NCI-H2081 (cell line): ENCODE measurements around the gene LCA5L.
A peak's percentile ranks its signal among the peaks of the same experiment; 100 is the strongest.

Experiments
- DNase-seq, 2 experiments: peaks; one replicate each; lab custom pipeline; 2025; lab: John Stamatoyannopoulos, UW

LCA5L gene

DNA sequence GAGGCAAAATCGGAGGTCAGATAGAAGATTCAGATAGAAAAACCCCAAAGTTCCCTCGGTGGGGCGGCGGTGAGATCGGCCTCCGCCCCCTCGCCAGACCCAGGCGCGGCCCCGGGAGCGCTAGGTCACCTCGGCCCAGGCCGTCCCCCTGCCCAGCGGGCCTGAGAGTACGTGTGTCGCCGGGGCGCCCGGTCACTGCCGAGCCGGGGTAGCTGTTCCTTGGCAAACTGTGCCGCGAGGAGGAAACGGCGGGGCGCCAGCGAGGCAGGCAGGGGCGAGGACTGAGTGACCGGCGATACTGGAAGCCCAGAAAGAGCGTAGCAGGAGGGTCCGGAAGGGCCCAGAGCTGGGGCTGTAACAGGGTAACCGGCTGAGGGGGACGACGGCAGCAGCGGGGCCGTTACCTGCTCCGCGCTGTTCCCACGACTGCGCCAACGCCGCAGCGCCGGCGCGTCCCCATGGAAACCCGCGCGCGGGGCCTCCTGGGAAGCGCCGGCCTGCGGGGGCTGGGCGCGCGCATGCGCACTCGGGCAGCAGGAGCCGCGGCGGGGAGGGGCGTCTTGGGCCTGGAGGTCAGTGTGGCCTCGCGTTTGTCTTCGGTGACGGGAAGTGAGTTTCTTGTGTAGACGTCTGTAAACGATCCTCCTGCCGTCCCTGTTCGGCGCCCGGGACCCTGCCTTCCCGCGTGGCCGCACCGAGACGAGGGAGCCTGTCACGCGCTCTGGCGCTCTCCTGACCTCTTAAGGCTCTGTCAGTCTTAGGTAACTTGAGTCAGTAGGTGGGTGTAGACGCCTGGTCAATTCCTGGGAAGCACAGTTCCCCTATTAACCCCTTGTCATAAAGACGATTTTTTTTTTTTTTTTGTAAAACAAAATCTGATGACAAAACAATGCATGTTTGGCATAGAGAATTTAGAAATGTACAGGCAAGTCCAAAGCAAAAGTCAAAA lies at the start of gene LCA5L:
Gene LCA5L (minus strand): TSS at position 458 of the 949 bp plus-strand sequence. CDS start 17,285 bp downstream, outside the sequence.
- DNase-seq, result peak; percentile 80 to 83

DNA sequence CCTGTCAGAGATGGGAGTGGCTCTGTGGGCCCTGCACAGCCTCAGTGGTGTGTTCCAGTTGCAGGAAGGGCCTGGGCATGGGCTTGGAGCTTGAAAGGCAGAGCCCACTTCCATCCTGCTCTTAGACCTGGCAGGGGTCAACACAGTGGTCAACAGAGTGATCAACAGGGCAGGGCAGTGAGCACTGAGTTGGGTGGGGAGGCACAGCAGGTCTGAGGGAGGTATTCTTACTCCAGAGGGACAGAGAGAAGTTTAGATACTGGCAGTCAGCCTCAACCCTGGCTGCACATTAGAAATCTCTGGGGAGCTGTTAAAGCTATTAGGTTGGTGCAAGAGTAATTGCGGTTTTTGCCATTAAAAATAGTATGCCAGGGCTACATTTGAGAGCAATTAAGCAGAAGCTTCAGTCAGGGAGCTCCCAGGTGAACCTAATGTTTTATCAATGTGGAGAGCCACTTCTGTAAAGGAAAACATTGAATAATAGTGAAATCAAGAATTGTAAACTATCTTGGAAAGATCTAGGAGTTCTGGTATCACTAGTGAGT lies 43.9 kb upstream of the LCA5L start:
- no peak for DNase-seq

DNA sequence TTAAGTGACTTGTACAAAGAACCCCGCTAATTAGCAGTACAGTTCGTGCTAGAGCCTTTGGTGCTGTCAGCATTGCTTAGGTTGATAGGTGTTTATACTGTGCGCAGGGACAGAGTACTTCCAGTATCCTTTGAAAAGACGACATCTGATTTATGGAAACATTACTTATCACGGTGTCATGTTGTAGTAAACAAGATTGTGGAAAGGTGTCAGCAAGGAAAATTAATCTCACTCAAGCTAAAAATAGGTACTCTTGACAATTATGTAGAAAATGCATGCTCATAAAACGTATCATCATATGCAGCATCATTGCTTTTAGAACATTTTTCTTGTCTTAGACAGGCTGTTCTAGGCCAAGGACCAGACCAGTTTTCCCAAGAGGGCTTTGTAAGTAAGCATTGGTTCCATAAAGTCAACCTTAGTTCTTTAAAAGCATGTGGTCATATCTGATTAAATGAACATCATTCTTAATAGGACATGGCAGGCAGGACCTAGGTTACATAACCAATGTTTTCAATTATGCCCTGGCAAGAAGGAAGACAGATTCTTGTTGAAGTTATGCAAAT lies 39.2 kb upstream of the LCA5L start:
- DNase-seq, result no peak

DNA sequence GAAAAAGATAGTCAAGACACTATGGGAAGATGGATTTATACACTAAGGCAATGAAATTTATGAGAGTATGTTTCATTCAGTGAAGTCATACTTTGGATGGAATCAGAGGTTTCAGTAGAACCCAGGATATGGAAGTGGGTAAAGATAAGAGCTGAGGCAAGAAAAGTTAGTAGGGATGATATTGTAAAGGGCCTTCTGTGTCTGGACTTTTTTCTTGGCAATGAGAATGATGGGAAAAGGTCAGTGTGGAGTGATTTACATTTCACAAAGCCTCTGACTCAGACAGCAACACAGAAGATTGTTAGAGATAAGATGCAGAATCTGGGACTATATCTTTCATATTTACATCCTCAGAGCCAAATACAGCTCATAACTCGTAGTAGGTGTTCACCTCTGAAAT lies 38.3 kb upstream of the LCA5L start:
- DNase-seq, result no peak

DNA sequence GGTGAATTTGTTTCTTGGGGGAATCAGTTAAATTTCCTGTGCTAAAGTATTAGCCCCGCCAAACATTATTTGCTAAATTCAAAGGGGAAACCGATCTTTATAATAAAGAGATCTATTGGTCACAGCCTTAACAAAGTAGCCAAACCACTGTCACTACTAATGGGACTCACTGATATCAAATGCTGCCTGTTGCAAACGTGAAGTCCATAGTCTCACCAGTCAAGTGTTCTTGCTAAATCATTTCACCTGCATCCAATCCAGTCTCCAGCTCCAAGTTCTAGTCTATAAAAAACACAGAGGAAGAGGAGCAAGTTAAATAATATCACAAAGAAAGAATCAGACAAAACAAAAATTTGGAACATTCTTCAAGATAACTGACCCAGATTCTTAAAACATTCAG lies 36.3 kb upstream of the LCA5L start:
- DNase-seq, result no peak

DNA sequence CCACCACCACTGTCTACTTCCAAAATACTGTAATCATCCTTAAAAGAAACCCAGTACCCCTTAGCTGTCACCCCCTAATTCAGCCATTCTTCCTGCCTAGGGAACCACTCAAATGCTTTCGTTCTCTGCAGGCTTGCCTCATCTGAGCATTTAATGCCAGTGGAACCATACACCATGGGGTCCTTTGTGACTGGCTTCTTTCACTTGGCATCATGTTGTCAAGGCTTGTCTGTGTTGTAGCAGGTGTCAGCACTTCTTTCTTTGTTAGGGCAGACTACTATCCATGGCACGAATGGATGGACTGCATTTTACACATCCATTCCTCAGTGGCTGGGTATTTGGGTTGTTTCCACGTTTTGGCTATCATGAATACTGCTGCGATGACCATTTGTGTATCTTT lies 34.7 kb upstream of the LCA5L start:
- DNase-seq, result no peak

DNA sequence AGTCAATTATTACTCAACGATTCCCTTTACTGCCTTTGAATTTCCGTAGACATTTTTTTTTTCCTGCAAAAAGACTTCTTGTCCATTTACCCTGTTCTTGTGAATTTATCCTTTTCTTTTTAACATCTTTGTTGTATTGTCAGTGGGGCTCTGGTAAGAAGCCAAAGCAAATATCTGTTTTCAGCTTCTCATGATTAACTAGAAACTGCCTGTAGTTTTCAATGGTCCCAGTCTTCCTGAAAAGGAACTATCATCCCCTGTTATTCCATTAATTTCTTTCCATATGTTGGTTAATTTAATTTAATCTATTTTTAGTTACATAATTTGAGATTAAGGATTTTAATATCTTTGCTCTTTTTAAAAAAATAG lies 34.2 kb upstream of the LCA5L start:
- DNase-seq, result no peak

DNA sequence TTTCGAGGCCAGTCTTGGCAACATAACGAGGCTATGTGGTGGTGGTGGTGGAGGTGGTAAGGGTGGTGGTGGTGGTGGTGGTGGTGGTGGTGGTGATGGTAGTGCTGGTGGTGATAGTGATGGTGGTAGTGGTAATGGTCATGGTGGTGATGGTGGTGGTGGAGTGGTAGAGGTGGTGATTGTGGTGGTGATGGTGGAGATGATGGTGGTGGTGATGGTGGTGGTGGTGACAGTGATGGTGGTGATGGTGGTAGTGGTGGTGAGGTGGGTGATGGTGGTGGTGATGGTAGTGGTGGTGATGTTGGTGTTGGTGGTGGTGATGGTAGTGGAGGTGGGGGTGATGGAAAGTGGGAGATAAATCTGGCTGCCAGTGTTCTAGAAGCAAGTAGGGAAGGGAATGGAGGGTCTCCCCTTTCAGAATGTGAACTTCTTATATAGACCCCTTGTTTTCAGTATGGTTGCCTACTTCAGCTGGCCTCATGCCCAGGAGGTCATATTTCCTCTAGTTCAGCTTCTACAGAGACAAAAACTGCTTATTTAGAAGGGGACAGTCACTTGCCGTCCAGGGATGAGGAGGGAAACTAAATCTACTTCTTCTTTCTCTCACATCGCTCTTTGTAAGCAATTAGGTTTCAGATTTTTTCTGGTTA lies 33.7 kb upstream of the LCA5L start:
- DNase-seq, result no peak

DNA sequence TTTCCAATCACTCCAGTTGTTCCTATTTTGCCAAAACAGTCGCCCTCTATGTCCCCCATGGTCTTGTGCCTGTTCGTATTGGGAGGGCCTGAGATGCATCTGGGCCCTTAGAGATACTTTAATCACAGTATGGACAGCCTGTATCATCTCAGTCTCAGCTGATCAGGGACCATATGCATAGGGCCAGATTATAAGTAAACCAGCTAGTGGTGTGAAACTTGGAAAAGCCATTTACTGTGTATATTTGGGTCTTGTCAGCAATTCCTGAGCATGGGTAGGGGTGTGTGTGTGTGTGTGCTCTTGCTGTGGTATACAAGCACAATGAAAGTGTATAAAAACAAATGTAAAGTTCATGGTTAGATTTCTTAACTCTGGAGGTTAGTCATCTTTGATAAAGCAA lies 29.0 kb upstream of the LCA5L start:
- DNase-seq, result no peak

DNA sequence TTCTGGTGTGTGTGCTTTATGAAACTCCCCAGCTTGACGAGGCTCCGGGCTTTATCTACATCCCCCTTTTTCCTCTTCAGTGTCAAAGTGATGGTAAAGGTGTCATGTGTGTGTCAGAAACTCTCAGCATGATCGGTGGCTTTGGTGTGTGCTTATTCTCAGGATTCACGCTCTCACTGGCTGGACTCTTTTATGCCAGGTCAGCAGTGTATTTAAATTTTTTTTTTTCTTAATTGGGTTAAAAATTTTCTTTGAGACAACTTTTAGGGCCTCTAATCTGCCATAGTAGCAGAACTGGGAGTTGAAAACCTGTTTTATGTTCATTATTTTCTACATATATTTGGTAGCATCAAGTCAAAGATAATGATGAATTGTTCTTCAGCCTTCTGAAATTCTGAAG lies 27.2 kb upstream of the LCA5L start:
- no peak for DNase-seq

DNA sequence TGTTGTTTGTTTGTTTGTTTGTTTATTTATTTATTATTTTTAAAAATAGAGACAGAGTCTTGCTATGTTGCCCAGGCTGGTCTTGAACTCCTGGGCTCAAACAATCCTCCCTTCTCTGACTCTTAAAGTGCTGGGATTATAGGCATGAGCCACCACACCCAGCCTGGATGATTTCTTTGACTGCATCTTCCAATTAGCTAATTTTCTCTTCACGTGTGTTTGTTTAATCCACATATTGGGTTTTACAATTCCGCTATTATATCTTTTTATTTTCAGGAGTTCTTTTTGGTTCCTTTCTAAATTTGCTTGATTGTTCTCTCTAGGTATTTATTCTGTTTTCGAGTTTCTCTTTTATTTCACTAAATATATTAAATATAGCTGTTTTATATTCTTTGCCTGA lies 26.0 kb upstream of the LCA5L start:
- DNase-seq, result no peak

DNA sequence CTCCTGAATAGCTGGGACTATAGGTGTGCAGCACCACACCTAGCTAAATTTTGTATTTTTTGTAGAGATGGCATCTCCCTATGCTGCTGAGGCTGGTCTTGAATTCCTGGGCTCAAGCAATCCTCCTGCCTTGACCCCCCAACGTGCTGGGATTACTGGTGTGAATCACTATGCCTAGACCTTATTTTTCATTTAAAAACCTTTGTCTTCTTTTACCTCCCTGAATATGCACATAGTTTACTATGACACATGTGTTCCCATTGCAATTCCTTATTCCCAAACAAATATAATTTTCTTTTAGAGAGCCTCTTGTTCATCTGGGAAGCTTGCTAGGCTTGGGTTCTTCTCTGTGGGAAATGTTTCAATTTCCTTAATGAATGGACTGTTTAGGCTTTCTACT lies 23.0 kb upstream of the LCA5L start:
- DNase-seq, result no peak

DNA sequence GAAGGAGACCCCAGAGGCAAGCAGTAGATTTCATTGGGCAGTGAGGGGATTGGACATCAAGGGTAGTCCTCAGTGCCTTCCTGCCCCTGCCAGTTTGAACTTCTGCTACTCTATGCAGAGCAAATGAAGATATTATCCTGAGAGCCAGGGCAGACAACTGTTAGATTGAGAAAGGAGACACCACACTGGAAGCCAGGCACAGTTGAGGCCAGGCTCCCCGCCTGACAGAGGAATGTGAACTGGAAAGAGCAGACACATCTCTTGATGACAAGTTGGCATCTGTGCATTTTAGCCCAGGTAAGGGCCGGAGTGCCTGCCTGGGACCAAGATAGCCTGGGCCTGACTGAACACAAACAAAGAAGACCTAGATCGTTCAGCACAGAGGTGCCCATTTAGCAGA lies 22.2 kb upstream of the LCA5L start:
- DNase-seq, result no peak

DNA sequence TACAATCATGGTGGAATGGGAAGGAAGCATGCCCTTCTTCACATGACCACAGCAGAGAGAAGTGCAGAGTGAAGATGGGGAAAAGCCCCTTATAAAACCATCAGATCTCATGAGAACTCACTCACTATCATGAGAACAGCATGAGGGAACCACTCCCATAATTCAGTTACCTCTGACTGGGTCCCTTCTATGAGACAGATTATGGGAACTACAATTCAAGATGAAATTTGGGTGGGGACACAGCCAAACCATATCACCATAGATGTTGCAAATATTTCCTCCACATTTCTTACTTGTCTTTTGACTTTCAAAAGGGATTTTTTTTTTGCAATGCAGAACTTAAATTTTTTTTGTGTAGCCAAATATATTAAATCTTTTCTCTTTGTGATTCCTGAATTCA lies 21.0 kb upstream of the LCA5L start:
- DNase-seq, result no peak

DNA sequence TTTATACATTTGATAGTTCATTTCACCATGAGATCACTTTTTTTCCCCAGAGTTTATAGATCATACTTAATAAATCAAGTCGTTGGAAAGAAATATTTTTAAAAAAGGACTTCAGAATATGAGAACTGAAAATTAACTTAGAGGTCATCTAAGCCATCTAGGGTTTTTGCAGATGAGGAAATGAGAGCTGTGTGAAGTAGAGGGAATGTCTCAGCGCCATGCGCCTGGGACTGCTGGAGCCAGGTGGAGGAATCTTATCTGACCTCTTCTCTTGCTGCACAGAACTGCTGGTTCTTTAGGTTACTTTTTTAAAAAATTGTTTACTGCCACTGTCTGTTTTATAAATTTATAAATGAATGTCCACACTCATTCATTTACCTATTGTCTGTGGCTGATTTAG lies 17.7 kb upstream of the LCA5L start:
- DNase-seq, result no peak

DNA sequence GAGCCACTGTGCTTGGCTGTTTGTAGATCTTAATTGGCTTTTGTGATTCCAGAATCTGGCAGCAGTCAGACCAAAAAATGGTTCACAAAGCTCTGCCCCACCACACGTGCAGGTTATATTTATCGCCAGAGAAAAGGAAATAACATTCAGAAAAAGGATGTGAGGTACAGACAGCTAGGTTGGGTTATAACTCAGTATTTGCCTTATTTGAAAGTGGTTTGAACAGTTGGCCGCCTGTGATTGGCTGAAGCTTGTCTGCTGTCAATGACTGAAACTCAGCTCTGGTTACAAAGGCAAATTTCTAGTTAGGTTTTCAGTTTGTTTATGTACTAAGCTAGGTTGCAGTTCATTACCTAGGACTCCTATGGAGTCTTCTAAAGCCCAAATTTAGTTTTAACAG lies 15.8 kb upstream of the LCA5L start:
- no peak for DNase-seq

DNA sequence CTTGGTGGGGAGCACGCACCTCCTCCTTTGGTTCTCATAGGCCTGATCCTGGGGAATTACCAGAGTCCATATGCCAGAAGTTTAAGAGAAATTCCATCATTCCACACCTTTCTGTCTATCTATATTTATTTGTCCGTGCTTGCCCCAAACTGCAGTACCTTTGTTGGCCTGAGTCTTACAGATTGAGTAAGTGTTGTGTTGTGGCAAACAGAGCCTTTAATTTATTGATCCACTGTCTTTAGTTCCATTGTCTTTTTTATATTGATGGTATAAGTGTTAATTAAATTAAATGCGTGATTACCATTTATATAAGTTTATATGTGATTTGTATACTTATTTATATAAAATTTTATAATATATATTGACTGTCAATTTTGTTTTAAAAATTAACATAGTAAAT lies 11.1 kb upstream of the LCA5L start:
- no peak for DNase-seq

DNA sequence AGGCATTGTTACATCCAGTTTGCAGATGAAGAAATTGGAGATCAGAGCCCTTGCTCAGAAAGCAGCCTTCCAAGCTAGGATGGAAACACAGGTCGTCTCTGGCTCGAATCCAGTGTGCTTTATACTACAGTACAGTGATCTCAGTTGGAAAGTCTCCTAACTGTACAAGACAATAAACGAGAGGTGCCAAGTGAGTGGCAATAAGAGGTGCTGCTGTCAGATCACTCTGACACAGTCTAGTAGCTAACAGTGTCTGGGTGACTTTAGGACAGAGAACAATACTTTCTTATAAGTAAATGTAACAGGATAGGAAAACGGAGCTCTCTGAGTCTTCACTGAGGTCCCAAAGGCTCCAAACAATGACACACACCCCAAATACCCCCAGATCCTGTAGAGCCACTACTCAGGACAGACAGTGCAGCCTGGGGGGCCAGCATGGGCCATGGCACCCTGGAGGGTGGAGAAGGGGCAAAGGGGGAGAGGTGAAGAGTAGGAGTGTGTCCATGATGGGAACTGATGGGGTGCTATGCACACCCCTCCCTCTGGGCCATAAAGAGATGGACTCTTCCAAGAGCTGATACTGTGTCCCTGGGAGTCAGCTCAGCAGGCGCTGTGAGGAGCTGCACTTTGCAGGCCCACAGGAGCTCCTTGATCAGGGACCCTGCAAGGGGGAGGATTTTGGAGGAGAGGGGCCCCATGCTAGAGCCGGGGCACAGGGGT lies 9.5 kb upstream of the LCA5L start:
- no peak for DNase-seq

DNA sequence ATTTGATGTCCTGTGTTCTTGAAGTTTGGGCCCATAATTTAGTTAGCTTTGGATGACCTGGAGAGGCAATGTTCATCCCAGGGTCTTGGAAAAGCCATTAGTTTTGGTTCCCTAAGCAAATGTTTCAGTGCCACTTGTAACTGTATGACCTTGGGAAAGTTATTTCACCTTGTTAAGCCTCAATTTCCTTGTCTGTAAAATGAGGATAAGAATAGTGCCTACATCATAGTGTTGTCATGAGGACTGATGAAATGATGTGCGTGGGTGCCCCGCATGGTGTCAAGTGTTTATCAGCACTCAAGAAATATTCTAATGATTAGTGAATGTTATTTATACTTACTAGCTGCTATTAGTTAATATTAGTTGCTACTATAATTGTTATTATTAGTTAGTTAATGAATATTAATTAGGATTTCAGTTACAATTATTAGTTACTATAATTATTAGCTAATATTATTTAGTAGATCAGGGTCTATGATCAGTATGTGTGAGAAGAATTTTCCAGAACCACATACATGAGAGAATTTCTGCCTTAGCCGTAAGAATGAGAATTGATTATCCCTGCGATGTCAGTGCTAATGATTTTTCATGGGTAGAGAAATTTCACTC lies 8.1 kb upstream of the LCA5L start:
- DNase-seq, result no peak

DNA sequence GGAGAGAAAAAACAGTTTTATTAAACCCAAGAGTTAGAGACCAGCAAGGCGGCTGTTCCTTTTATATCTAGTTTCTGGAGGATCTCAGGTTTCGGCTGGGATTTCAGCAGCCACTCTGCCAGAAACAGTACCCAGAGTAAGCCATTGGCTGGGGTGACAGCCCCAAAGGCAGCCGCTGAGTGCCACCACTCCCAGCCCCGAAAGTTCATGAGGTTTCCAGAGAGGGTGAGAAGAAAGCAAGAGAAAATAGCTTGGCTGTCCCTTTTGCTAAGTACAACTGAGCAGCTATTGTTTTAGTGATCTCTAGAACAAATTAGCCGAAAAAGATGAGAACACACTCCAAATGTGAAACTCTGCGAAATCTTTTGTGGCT lies 7.4 kb upstream of the LCA5L start:
- DNase-seq, result no peak

DNA sequence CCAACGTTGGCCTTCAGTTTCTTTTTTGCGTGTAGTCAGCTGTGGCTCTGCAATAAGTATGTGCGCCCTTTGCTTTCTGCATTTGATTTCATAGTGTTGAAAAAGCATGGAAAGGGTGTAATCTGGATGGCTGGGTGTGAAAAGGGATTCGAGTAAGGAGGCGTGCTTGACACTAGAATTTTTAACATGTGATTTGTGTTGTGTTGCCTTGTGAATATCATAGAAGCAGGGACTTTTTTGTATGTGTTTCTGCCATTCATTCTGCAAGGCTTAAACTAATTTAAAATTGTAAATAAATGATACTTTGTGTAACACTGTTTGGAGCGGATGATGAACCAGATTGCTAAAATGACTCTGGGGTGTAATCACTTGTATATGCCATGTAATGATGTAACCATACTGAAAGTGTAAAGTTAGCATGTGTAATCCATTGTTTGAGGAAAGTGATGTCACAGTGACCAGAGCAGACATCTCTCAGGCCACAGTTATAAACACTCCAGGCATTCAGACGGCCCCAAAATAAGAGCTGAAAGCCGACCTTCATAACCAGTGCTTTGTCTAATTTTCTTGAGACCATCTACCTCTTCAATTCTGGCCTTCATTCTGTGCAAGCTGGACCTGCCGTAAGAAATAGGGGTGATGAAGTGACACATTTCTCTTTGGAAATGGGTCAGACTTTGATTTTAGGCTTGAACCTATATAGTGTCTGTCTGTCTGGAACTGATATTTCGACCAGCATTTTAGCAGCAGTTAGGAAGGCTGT lies 6.8 kb upstream of the LCA5L start:
- DNase-seq, result no peak
